DND-41 (cell line): ENCODE data around the gene TBL1XR1.

Source experiments
- ATAC-seq: fragments of 200-7000 bp; cut with Tn5 transposase; 3 replicates; pipeline ENCODE4 v1.9.1; 2021; ENCODE audit warnings: low read depth; ENCODE audit not compliant: insufficient read depth
- DNase-seq: peaks from one replicate; pipeline ENCODE4 v3.0.0-alpha.2; 2020
- H2AFZ ChIP-seq: 2 replicates; pipeline ENCODE4 v1.6.0; 2012; ENCODE audit warnings: low read depth, low read length
- H3K27ac ChIP-seq: 2 replicates; pipeline ENCODE4 v1.5.1; 2012; ENCODE audit warnings: low read length, inconsistent platforms
- H3K27me3 ChIP-seq: fragments of 200-600 bp; sonication (generic); 2 replicates; pipeline ENCODE4 v1.6.0; 2012; ENCODE audit warnings: low read length, mild to moderate bottlenecking, inconsistent platforms; ENCODE audit not compliant: insufficient read depth, poor library complexity
- H3K36me3 ChIP-seq: 2 replicates; pipeline ENCODE4 v1.5.1; 2012; ENCODE audit warnings: low read length, inconsistent platforms; ENCODE audit not compliant: insufficient read depth
- H3K4me1 ChIP-seq: 2 replicates; pipeline ENCODE4 v1.5.1; 2012; ENCODE audit warnings: mild to moderate bottlenecking, low read length; ENCODE audit not compliant: insufficient read depth
- H3K4me2 ChIP-seq: 2 replicates; pipeline ENCODE4 v1.6.0; 2012; ENCODE audit warnings: mild to moderate bottlenecking, moderate library complexity, low read length, inconsistent platforms; ENCODE audit not compliant: insufficient read depth
- H3K4me3 ChIP-seq, 2 experiments: fragments of 200-600 bp in 1 of 2; shearing (Covaris generic) in 1 of 2; 2 replicates each; pipeline ENCODE4 v1.5.1; 2012 to 2016; ENCODE audit warnings: inconsistent platforms in 2 of 2, low read length in 2 of 2, mild to moderate bottlenecking in 2 of 2, low read depth in 1 of 2, moderate library complexity in 1 of 2
- H3K79me2 ChIP-seq: 2 replicates; pipeline ENCODE4 v1.6.0; 2012; ENCODE audit warnings: low read length, inconsistent platforms; ENCODE audit not compliant: insufficient read depth
- H3K9ac ChIP-seq: 2 replicates; pipeline ENCODE4 v1.6.0; 2012; ENCODE audit warnings: low read depth, mild to moderate bottlenecking, inconsistent platforms, low read length, moderate library complexity
- H3K9me3 ChIP-seq: 2 replicates; pipeline ENCODE4 v1.5.1; 2012; ENCODE audit warnings: low read length, moderate library complexity, mild to moderate bottlenecking, inconsistent platforms; ENCODE audit not compliant: insufficient read depth, severe bottlenecking
- H4K20me1 ChIP-seq: 2 replicates; pipeline ENCODE4 v1.6.0; 2012; ENCODE audit warnings: low read length; ENCODE audit not compliant: insufficient read depth
- CTCF ChIP-seq: IDR thresholded peaks from 2 replicates; pipeline ENCODE4 v1.5.1; 2012; ENCODE audit warnings: borderline replicate concordance, low read length, moderate library complexity, mild to moderate bottlenecking; ENCODE audit not compliant: poor library complexity, severe bottlenecking; ENCODE audit errors: extremely low read depth
- EZH2 ChIP-seq: IDR thresholded peaks from 3 replicates; pipeline ENCODE4 v1.6.1; 2012; ENCODE audit warnings: borderline replicate concordance, low read depth, mild to moderate bottlenecking, moderate library complexity, low read length, inconsistent platforms; ENCODE audit not compliant: severe bottlenecking

The TBL1XR1 gene

GRCh38 chr3:176992565-176992964 is 204.7 kb downstream of the TBL1XR1 start:
- no peaks in the 10 kb centered on the region for H3K9me3 ChIP-seq
- H3K4me1 ChIP-seq: no peaks in the 10 kb centered on the region
- no peak overlapping the region for H3K4me2 ChIP-seq
- no peak overlapping the region for H3K27ac ChIP-seq
- DNase-seq (no peak), ATAC-seq (no peak)
- H3K4me3 ChIP-seq: no peak overlapping the region
- no peaks in the 10 kb centered on the region for H3K79me2 ChIP-seq
- H3K27me3 ChIP-seq: no peaks in the 10 kb centered on the region
- H3K36me3 ChIP-seq: no peaks in the 10 kb centered on the region
- H2AFZ ChIP-seq: no peak overlapping the region
- no peaks in the 10 kb centered on the region for H4K20me1 ChIP-seq
- TF ChIP-seq CTCF (no peak), EZH2 (no peak)
- no peak overlapping the region for H3K9ac ChIP-seq

- no peak for DNase-seq
- no peak overlapping the region for H3K4me3 ChIP-seq
- no peak for TF ChIP-seq EZH2
- TF ChIP-seq CTCF: no peak
- no peaks in the 10 kb centered on the region for H3K79me2 ChIP-seq
- no peaks in the 10 kb centered on the region for H3K9me3 ChIP-seq
- H3K4me1 ChIP-seq: no peaks in the 10 kb centered on the region
- no peaks in the 10 kb centered on the region for H4K20me1 ChIP-seq
- H3K4me2 ChIP-seq: no peak overlapping the region
- H2AFZ ChIP-seq: no peak overlapping the region
- H3K27me3 ChIP-seq: no peaks in the 10 kb centered on the region
- H3K27ac ChIP-seq: no peak overlapping the region
- ATAC-seq: peak; percentile 29; the same call in 1 of the 3 replicates
- no peak overlapping the region for H3K9ac ChIP-seq
- H3K36me3 ChIP-seq: no peaks in the 10 kb centered on the region
Observed at GRCh38 chr3:176988795-176989194, 208.5 kb downstream of the TBL1XR1 start.

GRCh38 chr3:176987901-176988650 is 209.2 kb downstream of the TBL1XR1 start:
- H3K4me1 ChIP-seq: no peaks in the 10 kb centered on the region
- H4K20me1 ChIP-seq: no peaks in the 10 kb centered on the region
- no peak overlapping the region for H2AFZ ChIP-seq
- H3K36me3 ChIP-seq: no peaks in the 10 kb centered on the region
- H3K27ac ChIP-seq: no peak overlapping the region
- no peaks in the 10 kb centered on the region for H3K79me2 ChIP-seq
- no peak for ATAC-seq
- DNase-seq: no peak
- no peaks in the 10 kb centered on the region for H3K27me3 ChIP-seq
- no peak overlapping the region for H3K9ac ChIP-seq
- H3K9me3 ChIP-seq: no peaks in the 10 kb centered on the region
- no peak for TF ChIP-seq EZH2
- no peak for TF ChIP-seq CTCF
- H3K4me3 ChIP-seq: no peak overlapping the region
- H3K4me2 ChIP-seq: no peak overlapping the region
